Lung (tissue), 12 donors: ENCODE data around the gene IL5RA. TPM values are rescaled to one million over a fixed set of nuclear protein-coding genes. Genes with fewer than 3 reads are reported as not detected.

Experiments used
- ATAC-seq: fragments of 200-7000 bp; cut with Tn5 transposase; one replicate; pipeline ENCODE4 v1.9.1; 2020; ENCODE audit warnings: moderate number of reproducible peaks; ENCODE audit not compliant: insufficient read depth, low FRiP score
- DNase-seq, 3 donors: peaks; one replicate each; pipeline ENCODE4 v3.0.0-alpha.2; 2013 to 2017
- H3K27ac ChIP-seq, 2 donors: one replicate each; pipeline ENCODE4 v1.5.1; 2013; ENCODE audit warnings: mild to moderate bottlenecking in 2 of 2, moderate library complexity in 2 of 2, control low read depth in 1 of 2, inconsistent platforms in 1 of 2, low read depth in 1 of 2, low read length in 1 of 2
- H3K27me3 ChIP-seq, 3 donors: one replicate each; pipeline ENCODE4 v1.5.1; 2013; ENCODE audit warnings: low read length in 2 of 3; ENCODE audit not compliant: control insufficient read depth in 3 of 3, insufficient read depth in 3 of 3
- H3K36me3 ChIP-seq, 4 donors: one replicate each; pipeline ENCODE4 v1.5.1; 2013; ENCODE audit warnings: low read length in 4 of 4, mild to moderate bottlenecking in 1 of 4, moderate library complexity in 1 of 4; ENCODE audit not compliant: control insufficient read depth in 4 of 4, insufficient read depth in 4 of 4
- H3K4me1 ChIP-seq, 5 donors: one replicate each; pipeline ENCODE4 v1.5.1; 2013; ENCODE audit warnings: low read length in 5 of 5, mild to moderate bottlenecking in 2 of 5, moderate library complexity in 1 of 5; ENCODE audit not compliant: control insufficient read depth in 5 of 5, insufficient read depth in 5 of 5
- H3K4me3 ChIP-seq: one replicate; pipeline ENCODE4 v1.5.1; 2013; ENCODE audit warnings: mild to moderate bottlenecking, control low read depth, moderate library complexity
- H3K9ac ChIP-seq, 2 donors: one replicate each; pipeline ENCODE4 v1.5.1; 2013; ENCODE audit warnings: low read length in 2 of 2, control low read depth in 1 of 2; ENCODE audit not compliant: insufficient read depth in 1 of 2
- H3K9me3 ChIP-seq, 4 donors: one replicate each; pipeline ENCODE4 v1.5.1; 2013; ENCODE audit warnings: low read length in 3 of 4, mild to moderate bottlenecking in 1 of 4, moderate library complexity in 1 of 4; ENCODE audit not compliant: control insufficient read depth in 4 of 4, insufficient read depth in 3 of 4
- CTCF ChIP-seq: IDR thresholded peaks from 2 replicates; pipeline ENCODE4 v1.5.1; 2012; ENCODE audit warnings: mild to moderate bottlenecking; ENCODE audit errors: control extremely low read depth, extremely low read depth
- WGBS, 2 donors: extraction: QIAGEN DNeasy Blood & Tissue Kit; methylation state at CpG; one replicate each; pipeline ENCODE4 v1.1.7; 2013; 5-methylcytosine and 5-hydroxymethylcytosine counted together
- polyA plus RNA-seq, 2 donors: library from polyadenylated mRNA; stranded (reverse); fragments of 200-250 nt; gene quantifications; one replicate each; pipeline ENCODE4 v1.2.1, GENCODE V29; 2013
- total RNA-seq, 2 donors: library from RNA; depleted of rRNA in 1 of 2; stranded (reverse); fragments of >200 nt in 1 of 2; gene quantifications; one replicate each; pipeline ENCODE4 v1.2.1, GENCODE V29; 2014 to 2021
- donor health status: control.
- donor health status: control.
- donor health status: Bipolar disorder and iron deficiency.
- donor health status: healthy.
- donor health status: DM: yes; HTN: yes; CAD: no.

Gene IL5RA
- total and polyA plus RNA-seq, 4 donors = 1.1 to 23.3 (median 7.7) TPM

GRCh38 chr3:3101660-3102458 is 8.3 kb downstream of the IL5RA start:
- ATAC-seq (no peak), DNase-seq (no peak)
- Histone ChIP-seq H3K9me3 (no peaks in the 10 kb centered on the region), H3K9ac (no peak overlapping the region), H3K4me1 (no peaks in the 10 kb centered on the region), H3K36me3 (no peaks in the 10 kb centered on the region), H3K27ac (no peak overlapping the region), H3K27me3 (no peaks in the 10 kb centered on the region), H3K4me3 (no peak overlapping the region)
- TF ChIP-seq CTCF = no peak
- 83 to 85% methylated on average over 6 of the region's 6 CpGs for WGBS, 2 donors

- ATAC-seq (no peak), DNase-seq (no peak)
- Histone ChIP-seq H3K4me1 (no peaks in the 10 kb centered on the region), H3K9me3 (no peaks in the 10 kb centered on the region), H3K27ac (no peak overlapping the region), H3K4me3 (no peak overlapping the region), H3K36me3 (no peaks in the 10 kb centered on the region), H3K9ac (no peak overlapping the region), H3K27me3 (no peaks in the 10 kb centered on the region)
- no peak for TF ChIP-seq CTCF
- WGBS, 2 donors = 73 to 81% methylated on average over 4 of the region's 4 CpGs
Observed at GRCh38 chr3:3097958-3098357, 12.2 kb downstream of the IL5RA start.

DNA sequence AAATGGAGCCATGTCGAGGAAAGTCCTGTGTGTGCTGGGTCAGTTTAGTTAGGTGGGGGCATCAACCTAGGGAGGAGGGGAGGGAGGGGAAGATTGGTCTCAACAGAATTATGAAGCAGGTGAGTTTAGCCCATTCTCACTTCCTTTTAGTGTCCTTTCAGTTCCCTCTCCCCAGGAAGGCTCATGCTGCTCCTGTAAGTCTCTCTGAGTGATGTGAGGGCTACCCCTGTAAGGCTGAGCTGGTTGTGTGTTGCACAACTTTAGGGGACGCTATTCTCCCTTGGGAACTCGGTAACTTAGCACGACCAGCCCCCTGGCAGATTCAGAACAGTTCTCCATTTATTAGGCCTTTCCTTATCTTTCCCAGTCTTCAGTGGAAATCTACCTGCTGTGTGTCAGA is 21.2 kb downstream of the IL5RA start:
- Histone ChIP-seq H3K4me3 (no peak overlapping the region), H3K27ac (no peak overlapping the region), H3K9ac (no peak overlapping the region), H3K27me3 (no peaks in the 10 kb centered on the region), H3K4me1 (no peaks in the 10 kb centered on the region), H3K36me3 (no peaks in the 10 kb centered on the region), H3K9me3 (no peaks in the 10 kb centered on the region)
- DNase-seq (no peak), ATAC-seq (no peak)
- no peak for TF ChIP-seq CTCF
- 74 to 78% methylated on average over 4 of the region's 4 CpGs for WGBS, 2 donors
